Stimulated activated CD8-positive, alpha-beta memory T cell treated with anti-CD3 and anti-CD28 coated beads, Interleukin-7, amount 100 ng/mL, for 4 hours (primary cell): ENCODE measurements around the gene NEK4.
"Not testable (repeated sequence)": the region's sequence is repeated elsewhere in the genome, so short reads cannot be mapped to it uniquely, and the experiment has no call there.

ENCODE experiments used
- DNase-seq, 2 donors: peaks; one replicate each; pipeline ENCODE4 v3.0.0-alpha.2; 2020; ENCODE audit warnings: low read depth in 2 of 2

Gene NEK4

DNA sequence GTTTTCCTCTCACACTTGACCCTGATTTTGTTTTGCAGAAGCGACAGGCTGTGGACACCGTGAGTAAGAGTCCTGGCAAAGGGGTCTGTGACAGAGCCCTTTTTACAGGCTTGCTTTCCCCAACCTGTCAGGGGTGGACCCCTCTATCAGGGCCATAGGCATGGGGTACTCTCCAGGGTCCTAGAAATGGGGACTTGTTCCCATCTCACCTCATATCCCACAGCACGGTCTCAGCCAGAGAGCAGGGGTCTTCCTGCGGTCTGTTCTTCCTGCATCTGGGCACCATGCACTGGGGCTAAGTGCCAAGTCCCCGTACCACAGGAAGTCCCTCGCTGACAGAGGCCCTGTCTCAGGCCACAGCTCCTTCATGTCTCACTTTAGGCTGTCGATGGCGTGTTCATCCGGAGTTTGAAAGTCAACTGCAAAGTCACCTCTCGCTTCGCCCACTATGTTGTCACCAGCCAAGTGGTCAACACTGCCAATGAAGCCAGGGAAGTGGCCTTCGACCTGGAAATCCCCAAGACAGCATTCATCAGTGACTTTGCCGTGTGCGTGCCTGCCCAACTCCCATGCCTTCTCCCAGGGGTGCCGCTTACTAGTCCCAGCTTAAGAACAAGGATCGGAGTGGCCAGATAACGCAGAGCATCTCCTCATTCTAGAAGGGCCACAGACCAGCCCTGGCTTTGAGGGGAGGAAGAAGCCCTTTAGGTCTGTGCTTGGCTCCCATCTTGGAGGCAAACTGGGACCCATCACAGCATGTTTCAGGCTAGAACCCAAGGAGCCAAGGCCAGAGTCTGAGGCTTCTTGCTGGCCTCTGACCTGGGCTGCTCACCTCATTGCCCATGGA lies 7.4 kb upstream of the NEK4 start:
- no peak for DNase-seq

DNA sequence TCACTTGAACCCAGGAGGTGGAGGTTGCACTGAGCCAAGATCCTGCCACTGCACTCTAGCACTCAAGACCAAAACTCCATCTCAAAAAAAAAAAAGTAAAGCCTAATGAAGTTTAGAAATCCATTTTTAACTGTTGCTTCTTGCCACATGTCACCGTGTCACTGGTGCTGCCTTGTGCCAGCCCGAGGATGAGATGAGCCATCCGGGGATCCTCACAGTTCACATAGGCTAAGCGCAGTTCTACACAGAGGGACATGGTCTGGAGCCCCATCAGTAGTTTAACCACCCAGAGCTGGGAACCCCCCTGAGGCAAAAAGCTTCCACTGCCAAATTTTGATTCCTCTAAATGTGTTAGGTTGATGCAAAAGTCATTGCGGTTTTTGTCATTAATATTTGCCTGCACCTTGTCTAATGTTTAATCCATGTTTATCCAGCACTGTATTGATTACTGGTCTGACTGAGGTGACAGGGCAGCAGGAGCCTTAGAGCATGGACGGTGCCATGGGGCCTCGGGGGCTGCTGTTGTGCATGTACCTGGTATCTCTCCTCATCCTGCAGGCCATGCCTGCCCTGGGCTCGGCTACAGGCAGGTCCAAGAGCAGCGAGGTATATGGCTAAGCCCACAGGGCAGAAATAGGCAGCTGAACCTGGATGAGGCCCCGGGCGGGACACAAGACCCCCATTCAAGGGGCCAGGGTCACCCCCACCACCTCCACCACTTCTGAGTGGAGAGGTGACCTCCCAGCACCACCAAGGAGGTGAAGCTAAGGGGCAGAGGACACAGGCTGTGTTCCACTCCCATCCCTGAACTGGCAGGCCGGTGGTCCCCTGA lies 6.6 kb upstream of the NEK4 start, which contains the start of gene ITIH1:
Gene ITIH1 (plus strand): TSS at position 473 of the 832 bp plus-strand sequence. CDS start 17 bp downstream, at position 490.
- DNase-seq: no peak

DNA sequence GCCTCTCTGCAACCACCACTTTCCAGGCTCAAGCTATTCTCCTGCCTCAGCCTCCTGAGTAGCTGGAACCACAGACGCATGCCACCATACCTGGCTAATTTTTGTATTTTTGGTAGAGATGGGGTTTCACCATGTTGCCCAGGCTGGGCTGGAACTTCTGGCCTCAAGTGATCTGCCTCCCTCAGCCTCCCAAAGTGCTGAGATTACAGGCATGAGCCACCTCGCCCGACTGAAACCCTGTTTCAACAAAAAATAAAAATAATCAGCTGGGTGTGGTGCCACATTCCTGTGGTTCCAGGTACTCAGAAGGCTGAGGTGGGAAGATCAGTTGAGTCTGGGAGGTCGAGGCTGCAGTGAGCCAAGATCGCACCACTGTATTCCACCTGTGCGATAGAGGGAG lies 5.7 kb upstream of the NEK4 start:
- not testable (repeated sequence) for DNase-seq

DNA sequence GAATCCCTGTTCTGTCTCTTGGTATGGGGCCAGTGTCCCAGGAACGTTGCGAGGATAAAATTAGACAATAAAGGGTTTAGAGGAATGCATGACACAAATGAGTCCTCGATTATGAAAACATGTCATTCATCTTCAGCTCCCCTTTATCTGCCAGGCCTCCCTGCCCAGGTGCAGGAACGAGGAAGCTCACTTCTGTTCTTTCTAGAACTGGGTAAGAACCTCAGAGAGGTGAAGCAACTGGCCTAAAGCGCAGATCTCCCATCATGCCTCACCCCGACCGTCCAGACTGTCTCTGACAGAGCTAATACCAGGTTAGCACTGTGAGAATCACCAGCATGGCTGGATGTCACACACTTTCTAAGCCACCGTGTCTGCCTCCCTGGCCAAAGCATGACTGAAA lies 5.1 kb upstream of the NEK4 start:
- no peak for DNase-seq

DNA sequence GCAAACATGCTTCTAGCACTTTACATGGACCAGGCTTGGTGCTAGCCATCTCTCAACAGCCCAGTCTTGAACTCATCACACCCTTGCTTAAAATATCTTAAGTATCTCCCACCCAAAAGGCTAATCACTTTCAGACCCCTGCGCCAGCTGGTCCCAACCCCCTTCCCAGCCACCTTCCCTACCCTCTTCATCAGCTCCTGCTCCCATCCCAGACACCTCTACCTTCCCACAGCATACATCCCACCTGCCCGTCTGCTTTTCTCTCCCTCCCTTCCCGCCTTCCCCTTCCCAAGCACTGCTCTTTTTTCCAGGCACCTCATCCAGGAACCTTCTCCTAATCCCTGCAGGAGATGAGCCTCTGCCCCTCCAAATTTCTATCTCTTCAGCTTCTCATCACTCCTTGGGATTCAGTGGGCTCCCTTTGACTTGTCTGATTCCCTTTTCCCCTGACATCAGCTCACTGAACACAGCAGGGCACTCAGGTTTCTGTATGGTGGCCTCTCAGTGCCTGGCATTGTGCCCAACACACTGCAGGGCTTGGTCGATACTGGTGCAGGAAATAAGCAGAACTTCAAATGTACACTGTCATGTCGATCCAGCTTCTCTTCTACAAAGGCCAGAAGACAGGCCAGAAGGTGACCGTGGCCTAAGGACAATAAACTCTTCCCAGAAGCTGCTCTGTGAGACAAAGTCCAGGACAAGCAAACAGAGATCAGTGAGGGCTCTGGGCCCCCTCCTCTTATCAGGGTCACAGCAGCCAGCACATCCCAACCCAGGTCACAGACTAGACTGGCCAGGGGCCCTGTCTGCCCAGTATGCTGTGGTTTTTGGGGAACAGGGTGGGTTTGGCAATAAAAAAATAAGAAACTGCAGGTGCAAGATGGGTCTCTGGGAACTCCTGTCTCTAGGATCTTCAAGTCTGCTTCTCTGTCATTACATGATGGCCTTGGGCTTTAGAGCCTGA lies 4.4 kb upstream of the NEK4 start:
- DNase-seq: no peak

DNA sequence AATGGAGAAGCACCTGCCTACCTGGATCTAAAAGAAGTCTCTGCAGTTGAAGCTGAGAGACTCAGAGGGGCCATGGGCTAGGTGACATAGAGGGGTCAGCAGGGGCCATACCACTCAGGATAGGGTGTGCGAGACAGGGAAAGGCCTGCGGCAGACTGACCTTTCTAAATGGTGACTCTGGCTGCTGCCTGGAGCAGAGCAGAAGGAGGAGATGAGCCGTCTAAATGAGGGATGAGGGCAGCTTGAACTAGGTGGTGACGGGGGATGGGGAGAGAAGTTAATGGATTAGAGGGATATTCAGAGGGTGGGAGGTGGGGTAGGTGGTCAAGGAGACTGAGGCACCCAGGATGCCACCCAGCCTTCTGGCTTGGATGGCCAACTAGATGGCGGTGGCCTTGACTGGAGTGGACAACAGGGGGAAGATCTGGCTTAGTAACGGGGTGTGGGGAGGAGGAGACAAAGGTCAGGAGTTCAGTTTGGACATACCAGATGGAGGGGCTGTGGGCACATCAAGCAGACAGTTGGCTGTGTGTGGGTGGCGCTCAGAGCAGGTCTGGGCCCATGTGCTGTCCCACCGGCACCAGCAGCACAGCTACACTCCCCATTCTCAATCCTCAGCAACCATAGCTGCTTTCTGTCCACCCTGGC lies 3.5 kb upstream of the NEK4 start:
- no peak for DNase-seq

DNA sequence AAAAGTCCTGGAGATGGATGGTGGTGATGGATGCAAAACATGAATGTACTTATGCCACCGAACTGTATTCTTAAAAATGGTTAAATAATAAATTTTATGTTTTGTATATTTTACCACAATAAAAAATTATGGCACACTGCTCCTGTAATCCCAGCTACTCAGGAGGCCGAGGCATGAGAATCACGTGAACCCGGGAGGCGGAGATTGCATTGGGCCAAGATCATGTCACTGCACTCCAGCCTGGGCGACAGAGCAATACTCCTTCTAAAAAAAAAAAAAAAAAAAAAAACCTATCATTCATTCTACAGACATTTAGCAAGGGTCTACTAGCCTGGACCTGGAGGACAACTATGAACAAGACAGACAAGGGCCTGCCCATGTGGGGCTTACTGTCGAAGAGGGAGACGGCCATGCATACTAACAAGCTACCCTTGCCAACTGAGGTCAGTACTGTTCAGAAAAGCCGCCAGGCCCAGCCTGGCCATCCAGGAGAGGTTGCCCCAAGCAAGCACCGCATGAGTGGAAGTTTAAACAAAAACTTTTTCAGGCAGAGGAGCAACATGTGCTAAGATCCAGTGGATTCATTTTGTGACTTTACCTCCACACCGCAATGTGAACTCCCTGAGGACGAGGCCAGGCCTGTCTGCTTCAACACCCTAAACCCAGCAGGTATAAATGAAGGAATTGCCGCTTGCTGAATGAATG lies 2.8 kb upstream of the NEK4 start:
- no peak for DNase-seq

DNA sequence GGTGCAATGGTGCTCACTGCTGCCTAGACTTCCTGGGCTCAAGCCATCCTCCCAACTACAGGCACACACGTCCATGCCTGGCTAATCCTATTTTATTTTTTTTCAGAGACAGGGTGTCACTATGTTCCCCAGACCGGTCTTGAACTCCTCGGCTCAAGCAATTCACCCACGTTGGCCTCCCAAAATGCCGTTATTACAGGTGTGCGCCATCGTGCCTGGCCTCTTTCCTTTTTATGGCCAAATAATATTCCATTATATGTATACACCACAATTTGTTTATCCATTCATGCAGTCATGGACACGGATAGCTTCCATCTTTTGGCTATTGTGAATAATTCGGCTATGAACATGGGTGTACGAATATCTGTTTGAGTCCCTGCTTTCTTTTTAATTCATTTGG lies 962 bp upstream of the NEK4 start:
- DNase-seq: no peak

DNA sequence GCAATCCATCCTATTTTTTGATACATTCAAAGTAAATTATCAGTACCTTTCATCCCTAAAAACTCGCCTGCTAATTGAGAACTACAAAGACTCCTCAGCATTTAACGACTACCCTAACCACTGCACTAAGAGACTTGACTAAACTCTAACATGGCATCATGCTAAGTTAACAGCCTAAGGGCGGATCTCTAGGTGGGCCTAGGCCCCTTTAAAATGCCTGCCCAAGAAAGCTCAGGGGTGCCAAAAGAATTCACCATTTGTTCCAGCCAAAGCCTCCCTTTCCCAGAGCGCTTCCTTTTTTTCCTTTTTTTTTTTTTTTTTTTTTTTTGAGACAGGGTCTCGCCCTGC lies 568 bp upstream of the NEK4 start:
- no peak for DNase-seq

DNA sequence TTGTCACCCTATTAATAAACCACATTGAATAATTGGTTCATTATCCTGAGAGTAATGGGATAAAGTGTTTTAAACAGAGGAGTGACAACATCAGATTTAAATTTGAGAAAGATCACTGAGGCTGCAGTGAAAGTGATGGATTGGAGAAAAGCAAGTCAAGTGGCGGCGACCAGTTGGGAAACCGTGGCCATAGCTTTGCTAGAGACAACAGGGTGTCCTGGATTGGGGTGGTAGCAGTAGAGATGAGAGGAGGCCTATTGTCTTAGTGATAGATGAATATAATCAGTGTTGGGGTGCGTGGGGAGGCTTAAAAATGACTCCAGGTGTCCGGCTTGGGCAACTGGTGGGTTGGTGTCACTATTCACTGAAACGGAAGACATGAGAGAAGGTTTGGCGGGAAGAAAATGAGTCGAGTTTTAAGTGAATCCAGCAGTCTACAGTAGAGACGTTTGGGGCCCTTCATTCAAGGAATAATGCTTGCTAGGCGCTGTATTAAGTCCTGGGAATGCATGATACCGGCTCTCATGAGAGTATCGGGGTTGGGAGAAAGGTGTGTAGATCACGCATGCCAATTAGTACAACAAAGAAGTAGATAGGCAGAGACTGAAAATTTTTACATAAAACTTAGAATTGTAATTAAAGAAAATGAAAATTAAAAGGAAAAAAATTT lies 819 bp downstream of the NEK4 start:
- no peak for DNase-seq

DNA sequence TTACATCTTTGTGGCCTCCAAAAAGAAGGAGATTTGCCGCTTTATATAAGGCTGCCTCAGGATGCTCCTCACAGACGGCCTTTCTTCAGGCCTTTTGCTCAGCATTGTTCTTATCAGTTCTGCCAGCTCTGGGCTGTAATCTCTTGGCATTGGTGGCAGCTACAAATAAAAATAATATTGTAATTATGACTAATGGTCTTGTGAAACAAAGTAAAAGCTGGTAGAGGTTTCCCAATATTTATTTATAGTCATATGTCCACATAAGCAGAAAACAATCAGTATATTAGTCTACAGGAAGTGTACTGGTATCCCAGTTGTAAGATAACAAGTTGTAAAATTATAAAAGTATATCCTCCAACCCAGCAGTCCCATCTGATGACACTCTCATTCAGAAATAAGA lies 7.3 kb downstream of the NEK4 start:
- DNase-seq: no peak

DNA sequence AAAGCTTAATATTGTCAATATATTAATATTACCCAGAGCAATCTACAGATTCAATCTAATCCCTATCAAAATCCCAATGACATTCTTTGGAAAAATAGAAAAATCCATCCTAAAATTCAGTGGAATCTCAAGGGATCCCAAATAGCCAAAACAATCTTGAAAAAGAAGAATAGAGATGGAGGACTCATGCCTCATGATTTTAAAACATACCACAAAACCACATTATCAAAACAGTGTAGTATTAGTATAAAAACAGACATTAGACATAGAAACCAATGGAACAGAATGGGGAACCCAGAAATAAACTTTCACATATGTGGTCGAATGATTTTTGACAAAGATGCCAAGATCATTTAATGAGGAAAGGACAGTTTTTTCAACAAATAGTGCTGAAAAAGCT lies 14.6 kb downstream of the NEK4 start:
- no peak for DNase-seq

DNA sequence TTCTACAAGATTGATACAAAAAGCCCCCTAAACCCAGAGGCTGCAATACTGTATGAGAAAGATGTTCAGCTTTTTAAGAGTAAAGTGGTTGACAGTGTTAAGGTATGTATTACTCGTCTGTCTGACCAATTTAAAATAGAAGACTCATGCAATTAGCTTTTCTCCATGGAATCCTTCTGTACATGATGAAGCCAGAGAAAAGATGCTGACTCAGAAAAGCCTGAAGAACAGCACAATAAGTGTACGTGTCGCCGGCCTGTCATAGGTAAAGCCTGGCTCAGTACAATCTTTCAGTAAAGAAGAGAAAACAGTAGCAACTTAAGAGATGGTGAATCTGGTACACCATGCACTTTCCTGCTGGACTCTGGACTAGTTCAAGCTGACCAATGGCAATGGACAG lies 16.4 kb downstream of the NEK4 start:
- DNase-seq: no peak

DNA sequence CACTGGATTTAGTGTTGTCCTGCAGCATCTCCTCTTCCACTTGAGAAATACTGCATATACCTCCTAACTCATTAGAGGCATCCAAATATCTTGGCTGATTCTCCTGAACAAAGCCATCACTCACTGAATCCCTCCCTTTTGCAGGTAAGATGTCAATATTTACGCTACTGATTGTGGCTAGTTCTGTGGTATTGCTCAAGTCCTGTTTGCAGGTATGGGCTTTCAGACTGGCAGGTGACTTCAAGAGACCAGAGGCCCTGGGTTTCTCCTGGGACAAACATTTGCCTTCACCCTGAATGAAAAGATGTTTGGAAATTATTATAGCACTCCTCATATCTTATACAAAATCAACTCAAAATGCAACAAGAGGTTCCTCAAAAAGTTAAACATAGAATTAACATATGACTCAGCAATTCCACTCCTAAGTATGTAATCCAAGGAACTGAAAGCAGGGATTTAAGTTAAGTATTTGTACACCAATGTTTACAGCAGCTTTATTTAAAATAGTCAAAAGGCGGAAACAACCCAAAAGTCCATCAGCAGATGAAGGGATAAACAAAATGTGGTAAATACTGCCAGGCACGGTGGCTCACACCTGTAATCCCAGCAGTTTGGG lies 18.6 kb downstream of the NEK4 start:
- no peak for DNase-seq

DNA sequence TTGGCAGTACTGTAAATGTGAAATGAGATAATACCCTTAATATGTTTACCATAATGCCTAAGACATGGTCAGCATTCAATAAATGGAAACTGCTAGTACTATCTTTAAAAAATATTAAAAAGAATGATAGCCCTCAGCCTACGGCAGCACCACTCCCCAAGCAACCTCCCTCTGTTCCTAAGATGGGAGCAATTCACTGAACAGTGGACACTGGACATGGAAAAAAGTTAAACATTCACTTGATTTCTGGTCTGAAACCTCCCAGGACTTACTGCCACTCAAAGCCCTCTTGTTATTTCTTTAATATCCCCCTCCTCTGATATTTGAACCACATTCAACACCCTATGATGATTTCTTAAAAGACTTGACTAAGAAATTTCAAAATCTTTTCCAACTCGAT lies 27.0 kb downstream of the NEK4 start:
- no peak for DNase-seq

DNA sequence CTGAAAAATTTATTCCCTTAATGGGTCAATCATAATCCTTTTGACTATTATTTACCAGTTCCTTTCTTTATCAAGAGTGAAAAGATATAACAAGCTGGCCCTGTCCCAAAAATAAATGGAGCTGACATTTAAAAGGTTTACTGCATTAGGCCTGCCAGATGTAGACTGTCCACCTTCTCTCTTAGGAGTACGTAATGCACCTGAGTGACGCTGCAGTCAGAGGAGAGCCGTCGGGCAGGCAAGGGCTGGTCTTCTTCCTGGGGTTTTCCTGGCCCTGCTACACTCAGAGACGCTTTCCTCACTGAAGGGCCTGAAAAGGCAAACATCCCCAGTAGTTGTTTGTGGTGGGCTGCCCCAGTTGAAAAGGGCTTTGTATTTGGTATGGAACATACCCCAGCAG lies 27.6 kb downstream of the NEK4 start:
- no peak for DNase-seq

DNA sequence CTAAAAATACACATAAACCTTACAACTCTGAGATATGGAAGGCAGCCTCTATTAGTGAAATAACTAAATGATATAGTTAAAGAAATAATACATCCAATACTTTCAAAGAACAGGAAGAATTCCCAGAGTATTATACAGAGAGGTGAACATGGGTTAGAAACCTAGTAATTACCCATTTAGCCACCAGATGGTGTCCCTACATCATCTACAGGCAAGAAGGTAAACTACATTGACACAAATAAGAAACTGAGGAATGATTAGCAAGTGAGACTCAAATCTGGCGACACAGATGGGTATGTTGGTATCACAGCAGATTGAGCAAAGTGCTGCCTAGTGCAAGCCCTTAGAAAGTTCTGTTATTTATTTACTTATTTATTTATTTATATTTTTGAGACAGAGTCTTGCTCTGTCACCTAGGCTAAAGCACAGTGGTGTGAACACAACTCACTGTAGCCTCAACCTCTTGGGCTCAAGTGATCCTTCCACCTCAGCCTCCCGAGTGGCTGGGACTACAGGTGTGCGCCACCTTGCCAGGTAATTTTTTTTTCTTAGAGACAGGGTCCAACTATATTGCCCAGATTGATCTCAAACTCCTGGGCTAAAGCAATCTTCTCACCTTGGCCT lies 28.2 kb downstream of the NEK4 start:
- no peak for DNase-seq

DNA sequence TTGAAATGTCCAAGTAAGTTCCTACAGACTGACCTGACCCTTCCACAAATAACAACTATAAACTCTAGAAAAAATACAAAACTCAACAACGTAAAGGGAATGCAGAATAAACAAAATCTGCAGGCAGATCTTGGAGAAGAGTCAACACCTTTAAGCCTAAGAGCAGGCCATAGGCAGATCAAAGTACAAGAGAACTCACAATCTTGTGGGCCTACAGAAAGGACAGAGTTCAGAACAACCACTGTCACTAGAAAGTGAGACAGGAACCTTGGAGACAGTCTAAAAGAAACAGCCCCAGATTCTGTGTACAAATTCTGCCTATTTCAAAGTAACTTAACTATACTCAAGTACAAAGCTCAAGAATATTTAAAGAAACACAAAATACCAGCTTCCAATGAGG lies 31.0 kb downstream of the NEK4 start:
- DNase-seq: no peak

DNA sequence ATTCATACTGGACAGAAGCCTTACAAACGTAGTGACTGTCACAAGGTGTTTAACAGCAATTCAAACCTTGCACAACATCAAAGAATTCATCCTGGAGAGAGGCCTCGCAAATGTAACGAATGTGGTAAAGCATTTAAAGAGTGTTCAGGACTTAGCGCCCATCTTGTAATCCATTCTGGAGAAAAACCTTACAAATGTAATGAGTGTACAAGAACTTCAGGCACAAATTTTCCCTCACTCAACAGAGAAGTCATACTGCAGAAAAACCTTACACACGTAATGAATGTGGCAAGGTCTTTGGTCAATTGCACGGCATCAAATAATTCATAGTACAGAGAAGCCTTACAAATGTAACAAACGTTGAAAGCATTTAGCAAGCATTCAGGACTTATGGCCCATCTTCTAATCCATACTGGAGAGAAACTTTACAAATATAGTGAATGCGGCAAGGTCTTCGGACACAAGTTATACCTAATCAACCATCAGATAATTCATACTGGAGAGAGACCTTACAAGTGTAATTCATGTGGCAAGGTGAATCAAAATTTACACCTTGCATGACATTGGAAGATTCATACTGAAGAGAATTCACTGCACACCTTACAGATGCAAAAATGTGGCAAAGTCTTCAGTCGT lies 37.4 kb downstream of the NEK4 start:
- DNase-seq: no peak
